ENCODE results near the gene ANKRD18B.
"Not testable (repeated sequence)": the region's sequence is repeated elsewhere in the genome, so short reads cannot be mapped to it uniquely, and the experiment has no call there.

Gene ANKRD18B

DNA sequence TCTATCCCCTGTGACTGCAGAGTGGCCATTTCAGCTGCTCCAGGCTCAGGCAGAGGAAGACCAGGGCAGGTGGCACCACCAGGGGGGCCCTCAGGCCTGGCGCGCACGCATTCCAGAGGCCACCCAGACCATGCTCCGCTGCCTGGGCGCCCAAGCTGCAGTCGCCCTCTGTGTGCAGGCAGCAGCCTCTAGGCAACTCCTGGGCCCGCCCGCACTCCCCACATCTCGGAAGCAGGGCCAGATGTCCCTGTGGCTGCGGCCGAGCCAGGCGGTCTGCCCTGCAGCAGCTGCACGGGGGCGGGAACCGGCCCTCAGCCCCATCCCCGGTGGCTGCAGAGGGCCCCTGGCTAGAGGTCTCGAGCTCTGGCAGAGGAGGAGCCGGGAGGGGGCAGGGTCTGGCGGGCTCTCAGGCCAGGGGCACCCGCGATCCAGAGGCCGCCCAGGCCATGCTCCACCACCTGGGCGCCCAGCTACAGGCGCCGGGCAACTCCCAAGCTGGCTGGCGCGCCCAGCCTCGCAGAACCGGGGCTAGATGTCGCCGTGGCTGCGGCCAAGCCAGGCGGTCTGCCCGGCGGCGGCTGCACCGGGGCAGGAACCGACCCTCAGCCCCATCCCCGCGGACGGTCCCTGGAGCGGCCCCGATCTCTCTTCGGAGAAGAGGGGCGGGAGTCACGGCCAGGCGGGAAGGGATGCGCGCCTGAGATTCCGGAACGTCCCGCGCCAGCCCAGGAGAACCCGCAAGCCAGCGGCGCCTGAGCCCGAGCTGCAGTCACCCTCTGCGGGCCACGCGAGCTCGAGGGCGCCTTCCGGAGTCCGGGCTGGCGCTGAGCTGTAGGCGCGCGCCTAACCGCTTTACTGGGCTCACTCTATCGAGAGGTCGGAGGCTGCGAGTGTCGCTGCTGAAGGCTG is at the start of gene ANKRD18B:
Gene ANKRD18B, plus strand, starts transcription at position 855 of the 909 bp plus-strand sequence. CDS start 239 bp downstream, outside the sequence.
- H3K27me3 ChIP-seq (ENCODE audit: control insufficient read depth in 5 of 5, insufficient read depth in 4 of 5, low read length in 5 of 5), result peaks cover 5 to 19% (median 15%) of the 10 kb centered on the region in 5 donors

DNA sequence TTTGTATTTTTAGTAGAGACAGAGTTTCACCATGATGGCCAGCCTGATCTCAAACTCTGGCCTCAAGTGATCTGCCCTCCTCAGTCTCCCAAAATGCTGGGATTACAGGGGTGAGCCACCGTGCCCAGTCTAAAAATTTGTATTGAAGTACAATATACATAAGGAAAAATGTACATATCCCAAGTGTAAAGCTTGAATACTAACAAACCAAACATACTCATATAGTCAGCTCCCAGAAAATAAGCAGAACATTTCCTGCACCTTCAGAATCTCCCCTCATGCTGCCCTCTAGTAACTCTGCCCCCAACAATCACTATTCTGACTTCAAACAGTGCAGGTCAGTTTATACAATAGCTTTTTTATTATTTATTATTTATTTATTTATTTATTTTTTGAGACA is 48.7 kb upstream of the ANKRD18B start:
- H3K36me3 ChIP-seq (ENCODE audit: control insufficient read depth in 5 of 5, insufficient read depth in 5 of 5, low read length in 5 of 5), result peaks cover 5 to 17% (median 12%) of the 10 kb centered on the region in 5 donors
- H3K4me1 ChIP-seq (ENCODE audit: control insufficient read depth in 5 of 5, insufficient read depth in 5 of 5, low read length in 5 of 5), result peaks cover 4 to 26% (median 23%) of the 10 kb centered on the region in 5 donors
- no peaks in the 10 kb centered on the region for H3K9me3 ChIP-seq (ENCODE audit: control insufficient read depth in 5 of 5, low read length in 5 of 5)
- H3K9ac ChIP-seq (ENCODE audit: low read length in 5 of 5), result no peak overlapping the region
- H3K27ac ChIP-seq (ENCODE audit: low read depth, low read length), result no peak overlapping the region
- no peaks in the 10 kb centered on the region for H3K27me3 ChIP-seq (ENCODE audit: control insufficient read depth in 5 of 5, insufficient read depth in 4 of 5, low read length in 5 of 5)
- no peak overlapping the region for H3K4me3 ChIP-seq (ENCODE audit: low read depth in 1 of 5, low read length in 5 of 5)

More for the DNA sequence above, at the start of gene ANKRD18B:
- H3K36me3 ChIP-seq (ENCODE audit: control insufficient read depth in 5 of 5, insufficient read depth in 5 of 5, low read length in 5 of 5); H3K27ac ChIP-seq (ENCODE audit: low read depth, low read length); H3K9ac ChIP-seq (ENCODE audit: low read length in 5 of 5); H3K9me3 ChIP-seq (ENCODE audit: control insufficient read depth in 5 of 5, low read length in 5 of 5): not testable (repeated sequence)
- Histone ChIP-seq H3K4me1 (ENCODE audit: control insufficient read depth in 5 of 5, insufficient read depth in 5 of 5, low read length in 5 of 5) (peaks cover 0 to 16% (median 15%) of the 10 kb centered on the region in 5 donors), H3K4me3 (ENCODE audit: low read depth in 1 of 5, low read length in 5 of 5) (peak within 1 kb of the TSS in 4 of 5 donors; percentile 39 to 52 (median 44))

DNA sequence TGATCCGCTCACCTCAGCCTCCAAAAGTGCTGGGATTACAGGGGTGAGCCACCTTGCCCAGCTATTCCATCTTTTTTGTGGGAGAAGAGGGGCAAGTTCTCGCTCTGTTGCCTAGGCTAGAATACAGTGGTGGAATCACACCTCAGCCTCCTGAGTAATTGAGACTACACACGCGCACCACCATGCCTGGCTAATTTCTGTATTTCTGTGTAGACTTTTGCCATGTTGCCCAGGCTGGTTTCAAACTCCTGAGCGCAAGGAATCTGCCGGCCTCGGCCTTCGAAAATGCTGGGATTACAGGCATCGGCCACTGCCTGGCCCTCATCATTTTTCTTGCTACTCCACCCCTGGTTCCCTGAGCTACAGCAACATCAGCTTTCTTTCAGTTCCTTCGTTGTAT is 47.5 kb upstream of the ANKRD18B start:
- H3K4me3 ChIP-seq (ENCODE audit: low read depth in 1 of 5, low read length in 5 of 5), result no peak overlapping the region
- H3K4me1 ChIP-seq (ENCODE audit: control insufficient read depth in 5 of 5, insufficient read depth in 5 of 5, low read length in 5 of 5), result peaks cover 4 to 26% (median 23%) of the 10 kb centered on the region in 5 donors
- H3K36me3 ChIP-seq (ENCODE audit: control insufficient read depth in 5 of 5, insufficient read depth in 5 of 5, low read length in 5 of 5), result peaks cover 2 to 9% (median 8%) of the 10 kb centered on the region in 5 donors
- H3K27me3 ChIP-seq (ENCODE audit: control insufficient read depth in 5 of 5, insufficient read depth in 4 of 5, low read length in 5 of 5), result no peaks in the 10 kb centered on the region
- no peak overlapping the region for H3K9ac ChIP-seq (ENCODE audit: low read length in 5 of 5)
- H3K27ac ChIP-seq (ENCODE audit: low read depth, low read length), result no peak overlapping the region
- H3K9me3 ChIP-seq (ENCODE audit: control insufficient read depth in 5 of 5, low read length in 5 of 5), result no peaks in the 10 kb centered on the region

DNA sequence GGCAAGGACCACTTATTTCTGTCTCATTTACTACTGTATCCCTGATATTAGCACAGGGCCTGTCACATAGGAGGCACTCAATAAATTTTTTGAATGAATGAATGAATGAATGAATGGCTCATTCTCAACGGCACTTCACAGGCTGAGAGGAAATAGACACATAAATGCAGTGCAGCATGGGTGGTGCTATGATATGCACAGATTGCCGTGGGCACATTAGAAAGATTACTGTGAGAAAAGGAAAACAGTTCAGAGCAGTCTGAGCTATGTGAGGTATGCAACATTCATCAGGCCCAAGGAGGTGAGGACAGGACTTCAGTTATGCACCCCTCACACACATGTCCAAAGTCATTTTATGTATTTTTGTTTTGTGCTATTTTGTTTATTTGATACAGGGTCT is 43.9 kb upstream of the ANKRD18B start:
- H3K36me3 ChIP-seq (ENCODE audit: control insufficient read depth in 5 of 5, insufficient read depth in 5 of 5, low read length in 5 of 5), result no peaks in the 10 kb centered on the region
- no peaks in the 10 kb centered on the region for H3K9me3 ChIP-seq (ENCODE audit: control insufficient read depth in 5 of 5, low read length in 5 of 5)
- H3K27ac ChIP-seq (ENCODE audit: low read depth, low read length), result no peak overlapping the region
- no peak overlapping the region for H3K4me3 ChIP-seq (ENCODE audit: low read depth in 1 of 5, low read length in 5 of 5)
- H3K9ac ChIP-seq (ENCODE audit: low read length in 5 of 5), result no peak overlapping the region
- H3K4me1 ChIP-seq (ENCODE audit: control insufficient read depth in 5 of 5, insufficient read depth in 5 of 5, low read length in 5 of 5), result no peaks in the 10 kb centered on the region
- no peaks in the 10 kb centered on the region for H3K27me3 ChIP-seq (ENCODE audit: control insufficient read depth in 5 of 5, insufficient read depth in 4 of 5, low read length in 5 of 5)

DNA sequence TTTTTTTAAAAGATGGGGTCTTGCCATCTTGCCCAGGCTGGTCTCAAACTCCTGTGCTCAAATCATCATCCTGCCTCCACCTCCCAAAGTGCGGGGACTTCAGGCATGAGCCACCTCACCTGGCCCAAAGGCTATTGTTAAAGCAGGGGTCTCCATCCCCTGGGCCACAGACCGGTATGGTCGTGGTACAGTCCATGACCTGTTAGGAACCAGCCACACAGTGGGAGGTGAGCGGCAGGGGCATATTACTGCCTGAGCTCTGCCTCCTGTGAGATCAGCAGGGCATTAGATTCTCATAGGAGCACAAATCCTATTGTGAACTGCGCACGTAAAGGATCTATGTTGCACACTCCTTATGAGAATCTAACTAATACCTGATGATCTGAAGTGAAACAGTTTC is 43.1 kb upstream of the ANKRD18B start:
- Histone ChIP-seq H3K4me1 (ENCODE audit: control insufficient read depth in 5 of 5, insufficient read depth in 5 of 5, low read length in 5 of 5) (no peaks in the 10 kb centered on the region), H3K27me3 (ENCODE audit: control insufficient read depth in 5 of 5, insufficient read depth in 4 of 5, low read length in 5 of 5) (no peaks in the 10 kb centered on the region), H3K27ac (ENCODE audit: low read depth, low read length) (no peak overlapping the region), H3K9me3 (ENCODE audit: control insufficient read depth in 5 of 5, low read length in 5 of 5) (no peaks in the 10 kb centered on the region), H3K4me3 (ENCODE audit: low read depth in 1 of 5, low read length in 5 of 5) (no peak overlapping the region), H3K36me3 (ENCODE audit: control insufficient read depth in 5 of 5, insufficient read depth in 5 of 5, low read length in 5 of 5) (no peaks in the 10 kb centered on the region), H3K9ac (ENCODE audit: low read length in 5 of 5) (no peak overlapping the region)

DNA sequence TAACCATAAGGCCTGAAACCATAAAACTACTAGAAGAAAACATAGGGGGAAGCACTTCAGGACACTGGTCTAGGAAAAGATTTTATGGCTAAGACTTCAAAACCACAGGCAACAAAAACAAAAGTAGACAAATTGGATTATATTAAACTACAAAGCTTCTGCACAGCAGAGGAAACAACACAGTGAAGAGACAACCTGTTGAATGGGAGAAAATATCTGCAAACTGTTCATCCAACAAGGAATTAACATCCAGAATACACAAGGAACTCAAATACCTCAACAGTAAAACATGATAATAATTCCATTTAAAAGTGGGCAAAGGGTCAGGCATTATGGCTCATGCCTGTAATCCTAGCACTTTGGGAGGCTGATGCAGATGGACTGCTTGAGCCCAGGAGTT is 38.7 kb upstream of the ANKRD18B start:
- not testable (repeated sequence) for H3K9me3 ChIP-seq (ENCODE audit: control insufficient read depth in 5 of 5, low read length in 5 of 5); H3K9ac ChIP-seq (ENCODE audit: low read length in 5 of 5); H3K4me3 ChIP-seq (ENCODE audit: low read depth in 1 of 5, low read length in 5 of 5); H3K4me1 ChIP-seq (ENCODE audit: control insufficient read depth in 5 of 5, insufficient read depth in 5 of 5, low read length in 5 of 5); H3K27me3 ChIP-seq (ENCODE audit: control insufficient read depth in 5 of 5, insufficient read depth in 4 of 5, low read length in 5 of 5); H3K27ac ChIP-seq (ENCODE audit: low read depth, low read length); H3K36me3 ChIP-seq (ENCODE audit: control insufficient read depth in 5 of 5, insufficient read depth in 5 of 5, low read length in 5 of 5)

DNA sequence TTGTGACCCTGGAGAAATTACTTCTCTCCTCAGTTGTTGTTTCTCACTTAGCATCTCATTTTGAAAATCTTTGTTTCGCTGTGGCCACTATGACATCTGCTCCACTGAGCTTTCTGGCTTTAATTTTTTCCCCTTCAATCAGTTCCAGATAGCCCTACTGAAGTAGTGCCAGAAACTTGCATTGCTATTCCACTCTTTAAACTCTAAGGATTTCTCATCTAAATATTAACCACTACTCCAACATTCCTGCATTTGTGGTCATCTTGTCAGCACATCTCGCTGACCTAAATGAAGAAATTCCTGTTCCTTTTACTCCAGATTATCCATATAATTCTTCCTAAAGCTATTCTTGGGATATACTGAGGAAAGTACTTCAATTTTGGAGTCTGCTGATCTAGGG is 35.0 kb upstream of the ANKRD18B start:
- H3K36me3 ChIP-seq (ENCODE audit: control insufficient read depth in 5 of 5, insufficient read depth in 5 of 5, low read length in 5 of 5), result no peaks in the 10 kb centered on the region
- no peak overlapping the region for H3K9ac ChIP-seq (ENCODE audit: low read length in 5 of 5)
- no peak overlapping the region for H3K4me3 ChIP-seq (ENCODE audit: low read depth in 1 of 5, low read length in 5 of 5)
- no peak overlapping the region for H3K27ac ChIP-seq (ENCODE audit: low read depth, low read length)
- H3K9me3 ChIP-seq (ENCODE audit: control insufficient read depth in 5 of 5, low read length in 5 of 5), result no peaks in the 10 kb centered on the region
- peaks cover 0 to 3% (median 0%) of the 10 kb centered on the region in 5 donors for H3K4me1 ChIP-seq (ENCODE audit: control insufficient read depth in 5 of 5, insufficient read depth in 5 of 5, low read length in 5 of 5)
- H3K27me3 ChIP-seq (ENCODE audit: control insufficient read depth in 5 of 5, insufficient read depth in 4 of 5, low read length in 5 of 5), result no peaks in the 10 kb centered on the region

DNA sequence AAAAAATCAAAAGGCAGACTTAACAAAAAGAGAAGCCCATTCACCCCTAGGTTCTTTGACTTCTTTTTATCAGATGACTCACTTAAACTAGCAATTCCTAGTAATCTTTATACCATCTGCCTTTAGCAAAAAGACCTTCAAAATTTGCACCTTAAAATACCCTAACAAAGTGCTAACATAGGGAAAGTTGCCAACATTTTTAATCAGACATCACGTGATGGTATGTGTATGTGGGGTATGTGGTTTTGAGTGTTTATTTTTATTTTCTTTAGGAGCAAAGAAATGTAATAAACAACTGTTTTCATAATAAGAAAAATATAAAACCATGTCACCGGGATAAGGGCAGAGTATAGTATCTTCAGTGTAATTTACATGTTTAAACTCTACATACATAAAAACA is 30.2 kb upstream of the ANKRD18B start:
- H3K4me3 ChIP-seq (ENCODE audit: low read depth in 1 of 5, low read length in 5 of 5); H3K27me3 ChIP-seq (ENCODE audit: control insufficient read depth in 5 of 5, insufficient read depth in 4 of 5, low read length in 5 of 5); H3K9ac ChIP-seq (ENCODE audit: low read length in 5 of 5); H3K9me3 ChIP-seq (ENCODE audit: control insufficient read depth in 5 of 5, low read length in 5 of 5); H3K27ac ChIP-seq (ENCODE audit: low read depth, low read length); H3K4me1 ChIP-seq (ENCODE audit: control insufficient read depth in 5 of 5, insufficient read depth in 5 of 5, low read length in 5 of 5); H3K36me3 ChIP-seq (ENCODE audit: control insufficient read depth in 5 of 5, insufficient read depth in 5 of 5, low read length in 5 of 5): not testable (repeated sequence)

DNA sequence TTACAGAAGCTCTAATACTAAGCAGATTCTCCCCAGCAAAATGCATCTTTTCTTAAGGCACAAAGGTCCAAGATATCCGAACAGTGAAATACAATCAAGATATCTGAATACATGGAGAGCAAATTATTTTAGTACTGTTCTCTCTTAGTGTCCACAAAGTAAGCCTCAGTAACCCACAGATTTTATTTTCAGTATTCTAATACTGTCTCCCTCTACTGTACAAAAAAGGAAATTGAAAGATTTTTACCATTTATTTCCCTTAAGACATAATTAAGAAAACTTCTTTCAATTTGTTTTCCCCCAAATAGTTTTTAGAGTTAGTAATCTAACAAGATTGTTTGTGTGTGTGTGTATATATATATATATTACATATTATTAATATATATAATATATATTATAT is 25.7 kb upstream of the ANKRD18B start:
- Histone ChIP-seq H3K4me3 (ENCODE audit: low read depth in 1 of 5, low read length in 5 of 5) (no peak overlapping the region), H3K27ac (ENCODE audit: low read depth, low read length) (no peak overlapping the region), H3K27me3 (ENCODE audit: control insufficient read depth in 5 of 5, insufficient read depth in 4 of 5, low read length in 5 of 5) (no peaks in the 10 kb centered on the region), H3K9me3 (ENCODE audit: control insufficient read depth in 5 of 5, low read length in 5 of 5) (no peaks in the 10 kb centered on the region), H3K4me1 (ENCODE audit: control insufficient read depth in 5 of 5, insufficient read depth in 5 of 5, low read length in 5 of 5) (no peaks in the 10 kb centered on the region), H3K9ac (ENCODE audit: low read length in 5 of 5) (no peak overlapping the region), H3K36me3 (ENCODE audit: control insufficient read depth in 5 of 5, insufficient read depth in 5 of 5, low read length in 5 of 5) (no peaks in the 10 kb centered on the region)

DNA sequence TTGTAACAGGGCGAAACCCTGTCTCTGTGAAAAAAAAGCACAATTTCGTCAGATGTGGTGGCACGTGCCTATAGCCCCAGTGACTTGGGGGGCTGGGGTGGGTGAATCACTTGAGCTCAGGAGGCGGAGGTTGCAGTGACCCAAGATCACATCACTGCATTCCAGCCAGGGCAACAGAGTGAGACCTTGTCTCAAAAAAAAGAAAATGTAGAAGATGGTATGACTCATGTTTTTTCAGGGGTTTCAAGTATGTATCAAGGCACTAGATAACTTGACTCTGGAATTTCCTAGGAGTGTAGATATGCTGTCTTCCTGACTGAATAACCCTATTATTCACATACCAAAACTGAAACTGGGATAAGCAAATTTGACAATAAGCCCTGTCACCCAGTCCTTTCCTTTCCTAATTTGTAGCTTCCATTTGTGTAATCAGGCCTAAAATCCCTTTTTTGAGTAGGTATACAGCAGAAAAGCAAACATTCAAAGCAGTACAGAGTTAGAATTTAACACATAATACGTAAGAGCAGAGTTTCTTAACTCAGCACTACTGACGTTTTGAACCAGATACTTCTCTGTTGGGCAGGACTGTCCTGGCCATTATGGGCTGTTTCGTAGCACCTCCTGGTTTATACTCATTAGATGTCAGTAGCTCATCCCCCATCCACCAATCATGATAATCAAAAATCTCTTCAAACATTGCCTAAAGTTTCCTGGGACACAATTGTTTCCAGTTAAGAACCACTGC is 17.3 kb upstream of the ANKRD18B start:
- Histone ChIP-seq H3K9me3 (ENCODE audit: control insufficient read depth in 5 of 5, low read length in 5 of 5) (no peaks in the 10 kb centered on the region), H3K4me1 (ENCODE audit: control insufficient read depth in 5 of 5, insufficient read depth in 5 of 5, low read length in 5 of 5) (no peaks in the 10 kb centered on the region), H3K27ac (ENCODE audit: low read depth, low read length) (no peak overlapping the region), H3K4me3 (ENCODE audit: low read depth in 1 of 5, low read length in 5 of 5) (no peak overlapping the region), H3K27me3 (ENCODE audit: control insufficient read depth in 5 of 5, insufficient read depth in 4 of 5, low read length in 5 of 5) (no peaks in the 10 kb centered on the region), H3K9ac (ENCODE audit: low read length in 5 of 5) (no peak overlapping the region), H3K36me3 (ENCODE audit: control insufficient read depth in 5 of 5, insufficient read depth in 5 of 5, low read length in 5 of 5) (no peaks in the 10 kb centered on the region)
